Neural crest cell (in vitro differentiated cells): Measurements from ENCODE around the gene SAP30L. TPM values are rescaled to one million over a fixed set of nuclear protein-coding genes. Genes with fewer than 3 reads are reported as not detected.

Experiments
- DNase-seq: peaks from one replicate; pipeline ENCODE4 v3.0.0; 2021; ENCODE audit warnings: low read depth, mixed read lengths, low spot score
- H3K27ac Mint-ChIP-seq: one replicate; pipeline ENCODE4 v1.8.0; 2021; ENCODE audit warnings: mild to moderate bottlenecking, mixed read lengths; ENCODE audit not compliant: unreplicated experiment
- H3K27me3 Mint-ChIP-seq: 2 replicates; pipeline ENCODE4 v1.8.0; 2021; ENCODE audit warnings: low read depth, mild to moderate bottlenecking, mixed read lengths
- H3K36me3 Mint-ChIP-seq: 2 replicates; pipeline ENCODE4 v1.8.0; 2021; ENCODE audit warnings: low read depth, mild to moderate bottlenecking, mixed read lengths
- H3K4me1 Mint-ChIP-seq: 2 replicates; pipeline ENCODE4 v1.8.0; 2021; ENCODE audit warnings: mixed read lengths
- H3K4me3 Mint-ChIP-seq: one replicate; pipeline ENCODE4 v1.8.0; 2021; ENCODE audit warnings: mild to moderate bottlenecking, mixed read lengths
- H3K9me3 Mint-ChIP-seq: 2 replicates; pipeline ENCODE4 v1.8.0; 2021; ENCODE audit warnings: mixed read lengths
- CTCF ChIP-seq: fragments of 200-600 bp; sonication (generic); conservative IDR thresholded peaks from 2 replicates; pipeline ENCODE4 v1.5.0; 2021; ENCODE audit warnings: antibody characterized with exemption, mild to moderate bottlenecking
- total RNA-seq: library from RNA; stranded (reverse); gene quantifications from 2 replicates; pipeline ENCODE4 v1.2.1, GENCODE V29; 2021

Gene SAP30L
- total RNA-seq, 1 donor from 2014 or later, result 46.3 TPM

- Mint-ChIP-seq H3K9me3 (no peaks in the 10 kb centered on the region), H3K4me1 (peaks cover 4% of the 10 kb centered on the region), H3K27me3 (peaks cover 97% of the 10 kb centered on the region), H3K4me3 (no peak overlapping the region), H3K27ac (no peak overlapping the region), H3K36me3 (no peaks in the 10 kb centered on the region)
- no peak for DNase-seq
- no peak for TF ChIP-seq CTCF
Observed at GRCh38 chr5:154485850-154486426, 40.1 kb downstream of the SAP30L start.

- H3K9me3 Mint-ChIP-seq, result no peaks in the 10 kb centered on the region
- DNase-seq, result no peak
- H3K27me3 Mint-ChIP-seq, result peaks cover 96% of the 10 kb centered on the region
- TF ChIP-seq CTCF, result no peak
- no peak overlapping the region for H3K4me3 Mint-ChIP-seq
- H3K36me3 Mint-ChIP-seq, result no peaks in the 10 kb centered on the region
- H3K4me1 Mint-ChIP-seq, result peaks cover 4% of the 10 kb centered on the region
- H3K27ac Mint-ChIP-seq, result no peak overlapping the region
Observed at GRCh38 chr5:154486427-154486866, 40.6 kb downstream of the SAP30L start.

- peaks cover 96% of the 10 kb centered on the region for H3K27me3 Mint-ChIP-seq
- no peak for TF ChIP-seq CTCF
- DNase-seq, result no peak
- H3K9me3 Mint-ChIP-seq, result no peaks in the 10 kb centered on the region
- H3K36me3 Mint-ChIP-seq, result no peaks in the 10 kb centered on the region
- H3K4me1 Mint-ChIP-seq, result peaks cover 4% of the 10 kb centered on the region
- no peak overlapping the region for H3K27ac Mint-ChIP-seq
- H3K4me3 Mint-ChIP-seq, result no peak overlapping the region
Observed at GRCh38 chr5:154487541-154487940, 41.7 kb downstream of the SAP30L start.

- no peak for DNase-seq
- no peak for TF ChIP-seq CTCF
- H3K27ac Mint-ChIP-seq, result no peak overlapping the region
- H3K36me3 Mint-ChIP-seq, result no peaks in the 10 kb centered on the region
- peaks cover 89% of the 10 kb centered on the region for H3K27me3 Mint-ChIP-seq
- no peaks in the 10 kb centered on the region for H3K9me3 Mint-ChIP-seq
- no peak overlapping the region for H3K4me3 Mint-ChIP-seq
- no peaks in the 10 kb centered on the region for H3K4me1 Mint-ChIP-seq
Observed at GRCh38 chr5:154491941-154492340, 46.1 kb downstream of the SAP30L start.

GRCh38 chr5:154493274-154493673 lies 47.5 kb downstream of the SAP30L start:
- H3K4me1 Mint-ChIP-seq, result no peaks in the 10 kb centered on the region
- H3K27ac Mint-ChIP-seq, result no peak overlapping the region
- H3K9me3 Mint-ChIP-seq, result no peaks in the 10 kb centered on the region
- peaks cover 81% of the 10 kb centered on the region for H3K27me3 Mint-ChIP-seq
- no peak overlapping the region for H3K4me3 Mint-ChIP-seq
- no peaks in the 10 kb centered on the region for H3K36me3 Mint-ChIP-seq
- DNase-seq, result no peak
- TF ChIP-seq CTCF, result no peak

GRCh38 chr5:154494036-154494435 lies 48.2 kb downstream of the SAP30L start:
- no peaks in the 10 kb centered on the region for H3K9me3 Mint-ChIP-seq
- H3K4me1 Mint-ChIP-seq, result no peaks in the 10 kb centered on the region
- H3K4me3 Mint-ChIP-seq, result no peak overlapping the region
- TF ChIP-seq CTCF, result no peak
- no peak for DNase-seq
- no peak overlapping the region for H3K27ac Mint-ChIP-seq
- peaks cover 79% of the 10 kb centered on the region for H3K27me3 Mint-ChIP-seq
- no peaks in the 10 kb centered on the region for H3K36me3 Mint-ChIP-seq
